Heart left ventricle (tissue), 16 donors: Measurements from ENCODE around the gene PLEKHG3. TPM values are rescaled to one million over a fixed set of nuclear protein-coding genes. Genes with fewer than 3 reads are reported as not detected.

Source experiments
- ATAC-seq, 4 donors: fragments of 200-7000 bp; cut with Tn5 transposase; one replicate each; pipeline ENCODE4 v1.9.1; 2020 to 2022; ENCODE audit warnings: moderate library complexity in 4 of 4, mild to moderate bottlenecking in 3 of 4, moderate number of reproducible peaks in 1 of 4
- DNase-seq, 5 donors: peaks; one replicate each; pipeline ENCODE4 v3.0.0-alpha.2; 2020
- H3K27ac ChIP-seq, 12 donors: fragments of 200-600 bp; sonication (generic) in 4 of 12; one replicate each; pipeline versions ENCODE4 v1.5.0 to v1.8.0; 2016 to 2022; ENCODE audit warnings: mild to moderate bottlenecking in 2 of 12
- H3K27me3 ChIP-seq, 9 donors: fragments of 200-600 bp; sonication (generic) in 2 of 9; one replicate each; pipeline versions ENCODE4 v1.5.1 to v1.8.0; 2016 to 2022; ENCODE audit warnings: mild to moderate bottlenecking in 3 of 9
- H3K36me3 ChIP-seq, 9 donors: fragments of 200-600 bp; sonication (generic) in 2 of 9; one replicate each; pipeline versions ENCODE4 v1.5.0 to v1.8.0; 2018 to 2022; ENCODE audit warnings: mild to moderate bottlenecking in 2 of 9
- H3K4me1 ChIP-seq, 12 donors: fragments of 200-600 bp; sonication (generic) in 4 of 12; one replicate each; pipeline versions ENCODE4 v1.5.0 to v1.8.0; 2016 to 2022; ENCODE audit warnings: mild to moderate bottlenecking in 3 of 12
- H3K4me3 ChIP-seq, 12 donors: fragments of 200-600 bp; sonication (generic) in 4 of 12; one replicate each; pipeline versions ENCODE4 v1.5.0 to v1.8.0; 2017 to 2022; ENCODE audit warnings: mild to moderate bottlenecking in 9 of 12, moderate library complexity in 4 of 12
- H3K9me3 ChIP-seq, 12 donors: fragments of 200-600 bp; sonication (generic) in 4 of 12; one replicate each; pipeline versions ENCODE4 v1.5.0 to v1.8.0; 2016 to 2022; ENCODE audit warnings: mild to moderate bottlenecking in 1 of 12
- POLR2A ChIP-seq, 2 donors: fragments of 450-650 bp; IDR thresholded peaks; one replicate each; pipeline ENCODE4 v1.6.1; 2017; ENCODE audit warnings: antibody characterized with exemption in 2 of 2, mild to moderate bottlenecking in 2 of 2, moderate library complexity in 2 of 2
- WGBS, 4 donors: extraction: QIAGEN DNeasy Blood & Tissue Kit in 2 of 4; methylation state at CpG; one replicate each; pipeline versions ENCODE4 v1.1.5 to v1.1.7; 2013 to 2018; 5-methylcytosine and 5-hydroxymethylcytosine counted together
- intact Hi-C, 10 donors: fragments of 100-400 bp; cut with DNase I; formaldehyde crosslinking; loops; one replicate each; pipeline versions ENCODE4 v1.11.1 to v1.14.2; 2022
- polyA plus RNA-seq, 2 donors: library from polyadenylated mRNA; stranded (reverse); fragments of 200-250 nt; gene quantifications; one replicate each; pipeline ENCODE4 v1.2.3, GENCODE V29; 2013
- total RNA-seq, 9 donors: library from RNA; depleted of rRNA in 2 of 9; stranded (reverse); fragments of >200 nt in 2 of 9; fragmentation: NEBNext Ultra II Directional in 3 of 9; extraction: Animal tissue kit (Norgen Biotek cat#: 25700) in 3 of 9; gene quantifications; one replicate each; pipeline versions ENCODE4 v1.1.0 to v1.2.4, GENCODE V29; 2016 to 2023
- TF ChIP-seq, protein P1 (sequence below), 12 donors: fragments of 200-600 bp; sonication (generic) in 4 of 12; IDR thresholded peaks; one replicate each; pipeline versions ENCODE4 v1.5.0 to v1.8.0; 2018 to 2022; ENCODE audit warnings: antibody characterized with exemption in 12 of 12, mild to moderate bottlenecking in 5 of 12
- donor health status: ischemic (EF 13 %, LVEDD 7.1; RV severe dilation, severe dysfunction).
- donor health status: healthy with polysubstance abuse.
- donor health status: DM: no; HTN: yes; CAD: no.
- donor health status: DM: no; HTN: no; CAD: no.
- donor health status: ischemic (EF 25% LVEDD 6.9; RV normal size, moderate dysfunction).
- donor health status: ischemic (EF 25% LVEDD 5.7; RV mildly dilated, moderate dysfunction).
- donor health status: healthy.
- donor health status: DM: yes; HTN: yes; CAD: no.
- donor health status: ischemic (EF 35%, LVEDD 5.7; RV mildly dilated, moderate dysfunction).
- donor health status: nonischemic (EF 11% LVEDD 7.7; RV severe dilation, severe dysfunction).
- donor health status: DM: yes; HTN: yes; CAD: no.
- donor health status: PGD.
- donor health status: ischemic (EF 29% LVEDD 5.4; RV normal size, mild dysfunction).
- donor health status: nonischemic (EF 23%, LVEDD 6.1; RV moderate dilation, normal function).

The PLEKHG3 gene
- total and polyA plus RNA-seq, 11 donors = 7.0 to 34.3 (median 17.8) TPM

- Histone ChIP-seq H3K27me3 (no peaks in the 10 kb centered on the region), H3K27ac (peak overlapping the region in 10 of 12 donors; percentile 25 to 87 (median 69)), H3K9me3 (no peaks in the 10 kb centered on the region), H3K4me1 (peaks cover 0 to 68% (median 59%) of the 10 kb centered on the region in 12 donors), H3K4me3 (no peak overlapping the region), H3K36me3 (no peaks in the 10 kb centered on the region)
- intact Hi-C loops = loop anchor here in 2 of 10 donors (5.0 to 10.0 kb wide), 2 partner anchors 40 to 53 kb away; partner anchors contain the start of gene PLEKHG3 (in 1 of the 2)
- 69 to 85% (median 82%) methylated on average over 3 of the region's 3 CpGs for WGBS, 4 donors
- ATAC-seq (no peak), DNase-seq (no peak)
- no peak for TF ChIP-seq POLR2A (IDR thresholded peaks at IDR 0.05)
- TF ChIP-seq, protein P1, sequence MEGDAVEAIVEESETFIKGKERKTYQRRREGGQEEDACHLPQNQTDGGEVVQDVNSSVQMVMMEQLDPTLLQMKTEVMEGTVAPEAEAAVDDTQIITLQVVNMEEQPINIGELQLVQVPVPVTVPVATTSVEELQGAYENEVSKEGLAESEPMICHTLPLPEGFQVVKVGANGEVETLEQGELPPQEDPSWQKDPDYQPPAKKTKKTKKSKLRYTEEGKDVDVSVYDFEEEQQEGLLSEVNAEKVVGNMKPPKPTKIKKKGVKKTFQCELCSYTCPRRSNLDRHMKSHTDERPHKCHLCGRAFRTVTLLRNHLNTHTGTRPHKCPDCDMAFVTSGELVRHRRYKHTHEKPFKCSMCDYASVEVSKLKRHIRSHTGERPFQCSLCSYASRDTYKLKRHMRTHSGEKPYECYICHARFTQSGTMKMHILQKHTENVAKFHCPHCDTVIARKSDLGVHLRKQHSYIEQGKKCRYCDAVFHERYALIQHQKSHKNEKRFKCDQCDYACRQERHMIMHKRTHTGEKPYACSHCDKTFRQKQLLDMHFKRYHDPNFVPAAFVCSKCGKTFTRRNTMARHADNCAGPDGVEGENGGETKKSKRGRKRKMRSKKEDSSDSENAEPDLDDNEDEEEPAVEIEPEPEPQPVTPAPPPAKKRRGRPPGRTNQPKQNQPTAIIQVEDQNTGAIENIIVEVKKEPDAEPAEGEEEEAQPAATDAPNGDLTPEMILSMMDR (IDR thresholded peaks at IDR 0.05) = no peak
Measured at GRCh38 chr14:64757601-64758000, 53.4 kb downstream of the PLEKHG3 start.

DNA sequence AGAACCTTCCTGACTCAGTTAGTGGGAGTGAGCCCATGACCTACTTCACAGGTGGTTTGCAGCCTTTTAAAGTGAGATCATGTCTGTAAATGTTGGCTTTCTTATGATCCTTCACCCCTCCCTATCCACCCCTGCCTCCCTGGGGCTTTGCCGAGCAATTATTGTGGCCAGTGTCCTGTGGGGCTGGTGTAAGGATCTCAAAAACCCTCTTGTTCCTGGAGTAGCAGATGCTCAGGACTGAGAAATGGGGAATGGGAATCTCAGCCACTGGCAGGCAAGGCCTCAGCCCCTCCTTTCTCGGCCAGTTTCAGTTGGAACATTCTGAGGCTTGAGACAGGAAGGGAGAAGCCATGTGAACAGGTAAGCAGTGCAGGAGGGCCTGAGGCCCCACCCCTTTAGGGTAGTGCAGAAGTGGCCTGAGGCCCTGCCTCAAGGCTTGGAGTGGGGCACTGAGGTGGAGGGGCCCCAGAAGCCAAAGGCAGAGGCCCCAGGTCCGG, 53.8 kb downstream of the PLEKHG3 start:
- DNase-seq (peak in 2 of 5 donors; percentile 66 to 73), ATAC-seq (peak in 2 of 4 donors; percentile 8 to 53)
- TF ChIP-seq POLR2A (IDR thresholded peaks at IDR 0.05) = no peak
- TF ChIP-seq, protein P1 (IDR thresholded peaks at IDR 0.05) = no peak
- Histone ChIP-seq H3K9me3 (no peaks in the 10 kb centered on the region), H3K4me1 (peaks cover 0 to 72% (median 64%) of the 10 kb centered on the region in 12 donors), H3K36me3 (no peaks in the 10 kb centered on the region), H3K4me3 (no peak overlapping the region), H3K27me3 (no peaks in the 10 kb centered on the region), H3K27ac (peak overlapping the region in 11 of 12 donors; percentile 26 to 87 (median 69))
- 59 to 83% (median 66%) methylated on average over 2 to 3 of the region's 3 CpGs for WGBS, 4 donors
- intact Hi-C loops = loop anchor here in 2 of 10 donors (5.0 to 10.0 kb wide), 2 partner anchors 41 to 53 kb away; partner anchors contain the start of gene PLEKHG3 (in 1 of the 2)

DNA sequence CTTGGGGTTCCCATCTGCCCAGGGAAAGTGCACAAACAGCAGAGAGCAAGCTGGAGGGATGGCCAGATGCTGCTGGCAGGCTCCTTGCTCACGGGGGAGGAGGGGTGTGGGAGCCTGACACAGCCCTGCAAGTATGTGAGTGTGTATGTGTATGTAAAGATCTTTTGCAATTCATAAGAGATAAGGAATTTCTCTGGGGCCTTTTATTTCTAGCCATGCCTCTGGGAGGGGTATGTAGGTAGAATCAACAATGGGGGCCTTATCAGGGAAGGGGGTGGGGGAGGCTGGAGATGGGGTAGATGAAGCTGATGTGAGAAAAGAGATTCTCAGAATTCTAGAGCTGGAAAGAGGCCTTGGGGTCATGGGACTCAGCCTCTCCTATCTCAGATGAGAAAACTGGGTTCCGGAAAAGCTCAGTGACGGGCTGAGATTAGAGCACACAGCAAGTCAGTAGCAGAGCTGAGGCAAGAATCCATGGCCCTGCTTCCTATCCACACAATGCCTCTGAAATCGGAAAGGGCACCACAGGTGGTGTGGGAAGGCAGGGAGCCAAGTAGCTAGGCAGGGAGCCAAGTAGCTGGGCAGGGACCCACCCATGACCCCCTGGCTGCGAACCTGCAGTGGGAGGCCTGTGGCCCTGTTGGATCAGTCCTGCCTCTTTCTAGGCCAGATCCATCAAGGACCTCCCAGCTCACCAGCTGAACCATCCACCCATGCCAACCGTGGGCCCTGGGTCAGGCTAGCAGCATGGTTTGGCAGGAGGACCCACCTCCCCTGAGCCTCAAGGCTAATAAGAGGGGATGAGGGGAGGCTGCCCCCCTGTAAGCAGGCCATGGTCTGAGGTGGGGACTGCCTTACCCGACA, 54.7 kb downstream of the PLEKHG3 start:
- WGBS, 4 donors = 52 to 59% (median 54%) methylated on average over 7 of the region's 7 CpGs
- Histone ChIP-seq H3K4me3 (no peak overlapping the region), H3K9me3 (no peaks in the 10 kb centered on the region), H3K27ac (peak overlapping the region in 11 of 12 donors; percentile 54 to 87 (median 73)), H3K27me3 (no peaks in the 10 kb centered on the region), H3K36me3 (peaks cover 0 to 5% (median 0%) of the 10 kb centered on the region in 9 donors), H3K4me1 (peaks cover 0 to 81% (median 69%) of the 10 kb centered on the region in 12 donors)
- DNase-seq (peak in 4 of 5 donors; percentile 57 to 73 (median 66)), ATAC-seq (peak in 3 of 4 donors; percentile 25 to 63 (median 51))
- intact Hi-C loops = loop anchor here in 2 of 10 donors (5.0 to 10.0 kb wide), 2 partner anchors 42 to 54 kb away; partner anchors contain the start of gene PLEKHG3 (in 1 of the 2)
- no peak for TF ChIP-seq POLR2A (IDR thresholded peaks at IDR 0.05)
- TF ChIP-seq, protein P1 (IDR thresholded peaks at IDR 0.05) = no peak

GRCh38 chr14:64759555-64759938, 55.3 kb downstream of the PLEKHG3 start:
- H3K9me3 ChIP-seq = no peaks in the 10 kb centered on the region
- DNase-seq (peak in 1 of 5 donors; percentile 27), ATAC-seq (no peak)
- peaks cover 0 to 5% (median 0%) of the 10 kb centered on the region in 9 donors for H3K36me3 ChIP-seq
- H3K27me3 ChIP-seq = no peaks in the 10 kb centered on the region
- H3K4me3 ChIP-seq = no peak overlapping the region
- intact Hi-C loops = loop anchor here in 2 of 10 donors (5.0 to 10.0 kb wide), 2 partner anchors 42 to 55 kb away; partner anchors contain the start of gene PLEKHG3 (in 1 of the 2)
- no peak for TF ChIP-seq POLR2A (IDR thresholded peaks at IDR 0.05)
- TF ChIP-seq, protein P1 (IDR thresholded peaks at IDR 0.05) = no peak
- peak overlapping the region in 11 of 12 donors; percentile 41 to 87 (median 70) for H3K27ac ChIP-seq
- H3K4me1 ChIP-seq = peaks cover 0 to 87% (median 71%) of the 10 kb centered on the region in 12 donors
- 95 to 98% (median 97%) methylated on average over 6 of the region's 6 CpGs for WGBS, 4 donors
